Adrenal gland (tissue), 5 donors: ENCODE data around the gene KIF16B.

Experiments used
- CTCF ChIP-seq, 6 experiments: fragments of 450-650 bp in 4 of 6; fragments of 200-600 bp in 2 of 6; sonication (generic) in 1 of 6; IDR thresholded peaks; 1 replicate in 5 of 6; 2 replicates in 1 of 6; pipeline versions ENCODE4 v1.5.1 to v1.8.0; 2016 to 2021; ENCODE audit warnings: antibody characterized with exemption in 6 of 6, mild to moderate bottlenecking in 2 of 6, moderate library complexity in 1 of 6
- POLR2A ChIP-seq, 2 donors: fragments of 450-650 bp; IDR thresholded peaks; one replicate each; pipeline ENCODE4 v1.6.1; 2017; ENCODE audit warnings: antibody characterized with exemption in 2 of 2, mild to moderate bottlenecking in 2 of 2, moderate library complexity in 1 of 2
- donor health status: DM: no; HTN: no; CAD: no.

- TF ChIP-seq CTCF (IDR thresholded peaks at IDR 0.05), result no peak
- no peak for TF ChIP-seq POLR2A (IDR thresholded peaks at IDR 0.05)
Measured at GRCh38 chr20:16566080-16566479, 7.2 kb downstream of the KIF16B start.
